NCI-H1092 (cell line): ENCODE results near the gene NPFF.
"Not testable (repeated sequence)": the region's sequence is repeated elsewhere in the genome, so short reads cannot be mapped to it uniquely, and the experiment has no call there.

Source experiments
- DNase-seq: peaks from one replicate; lab custom pipeline; 2025; lab: John Stamatoyannopoulos, UW

Gene NPFF, protein sequence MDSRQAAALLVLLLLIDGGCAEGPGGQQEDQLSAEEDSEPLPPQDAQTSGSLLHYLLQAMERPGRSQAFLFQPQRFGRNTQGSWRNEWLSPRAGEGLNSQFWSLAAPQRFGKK

DNA sequence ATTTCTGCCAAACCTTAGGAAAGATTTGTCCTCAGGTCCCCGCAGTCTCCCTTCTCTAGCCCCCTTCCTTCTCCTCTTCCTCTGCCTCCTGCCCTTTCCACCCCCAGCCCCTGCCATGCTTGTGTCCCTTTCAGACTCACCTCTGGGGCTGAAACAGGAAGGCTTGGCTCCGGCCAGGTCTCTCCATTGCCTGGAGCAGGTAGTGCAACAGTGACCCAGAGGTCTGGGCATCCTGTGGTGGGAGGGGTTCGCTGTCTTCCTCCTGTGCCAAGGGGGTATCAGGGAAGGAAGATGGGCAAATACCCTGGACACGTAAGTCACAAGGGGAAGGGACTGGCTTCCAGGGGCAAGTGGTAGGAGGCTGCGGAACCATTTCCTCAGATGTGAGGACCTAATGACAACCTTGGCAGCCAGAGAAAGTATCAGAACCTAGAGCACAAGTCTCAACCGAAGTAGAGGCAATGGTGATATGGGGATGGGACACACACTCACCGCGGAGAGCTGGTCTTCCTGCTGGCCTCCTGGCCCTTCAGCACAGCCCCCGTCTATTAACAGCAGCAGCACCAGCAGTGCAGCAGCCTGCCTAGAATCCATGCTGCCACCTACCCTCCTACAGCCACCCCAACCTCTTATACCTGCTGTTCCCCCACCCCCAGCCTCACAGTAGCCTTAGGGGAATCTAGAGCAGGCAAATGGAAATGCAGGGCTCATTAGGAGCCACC lies at the start of gene NPFF:
Gene NPFF (minus strand): TSS at position 604 of the 722 bp plus-strand sequence. CDS start 10 bp downstream, at position 594.
- no peak for DNase-seq

DNA sequence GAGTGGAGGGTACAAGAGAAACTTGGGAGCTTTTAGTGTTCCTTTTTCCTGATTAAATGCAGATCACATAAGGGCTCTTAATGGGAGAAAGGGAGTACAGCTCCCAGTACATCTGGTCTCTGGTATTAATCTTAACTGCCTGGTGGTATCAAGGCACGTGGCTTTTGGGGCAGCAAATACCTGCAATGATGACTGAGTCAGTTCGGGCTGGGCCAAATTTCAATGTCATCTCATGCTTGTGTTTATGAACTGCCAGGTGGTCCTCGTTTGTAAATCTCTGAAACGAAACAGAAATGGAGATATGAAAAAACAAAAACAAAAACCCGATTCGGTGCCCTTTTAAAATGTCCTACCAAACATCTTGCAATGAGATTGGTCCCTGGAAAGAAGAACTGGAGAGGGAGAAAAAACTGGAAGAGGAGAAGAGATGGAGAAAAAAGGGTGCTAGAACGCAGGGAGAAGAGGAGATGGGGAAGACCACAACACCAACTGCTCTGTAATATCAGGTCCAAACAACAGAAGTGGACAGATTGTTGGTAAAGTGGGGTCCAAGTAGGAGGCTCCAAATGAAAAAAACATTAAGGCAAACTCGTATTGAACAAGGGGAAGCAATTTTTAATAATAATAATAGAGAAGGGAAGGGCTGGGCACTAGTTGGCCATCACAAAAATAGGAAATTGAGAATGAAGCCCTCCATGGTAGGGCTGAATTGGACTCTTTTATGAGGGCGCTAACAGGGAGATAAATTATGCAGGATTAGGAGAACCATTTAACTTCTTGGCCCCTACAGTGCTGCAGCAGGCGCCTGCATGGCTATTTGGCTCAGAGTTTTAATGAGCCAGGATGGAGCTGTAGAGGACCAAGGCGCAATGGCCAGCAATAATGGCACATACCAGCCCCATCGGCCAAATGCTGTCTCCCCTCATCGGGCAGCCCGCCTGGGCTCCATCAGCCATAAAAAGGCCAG lies 45.4 kb upstream of the NPFF start:
- DNase-seq, result no peak

DNA sequence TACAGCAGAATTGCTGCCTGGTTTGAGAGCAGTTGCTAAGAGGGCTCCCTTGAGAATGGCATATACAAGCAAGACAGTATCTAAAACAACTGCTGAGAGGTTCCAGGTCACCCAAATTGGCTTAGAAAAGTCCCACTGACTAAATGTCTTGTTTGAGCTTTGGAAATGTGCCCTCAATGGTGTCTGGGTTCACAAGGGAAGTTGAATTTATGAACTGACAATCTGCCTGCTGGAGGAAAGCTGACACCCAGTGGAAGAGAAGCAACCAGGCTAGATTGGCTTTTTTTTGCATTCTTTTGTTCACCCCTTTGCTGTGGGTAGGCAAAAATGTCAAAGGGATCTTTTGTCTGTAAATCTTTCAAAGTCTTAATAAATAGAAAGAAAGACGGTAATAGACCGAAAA lies 44.6 kb upstream of the NPFF start:
- no peak for DNase-seq

DNA sequence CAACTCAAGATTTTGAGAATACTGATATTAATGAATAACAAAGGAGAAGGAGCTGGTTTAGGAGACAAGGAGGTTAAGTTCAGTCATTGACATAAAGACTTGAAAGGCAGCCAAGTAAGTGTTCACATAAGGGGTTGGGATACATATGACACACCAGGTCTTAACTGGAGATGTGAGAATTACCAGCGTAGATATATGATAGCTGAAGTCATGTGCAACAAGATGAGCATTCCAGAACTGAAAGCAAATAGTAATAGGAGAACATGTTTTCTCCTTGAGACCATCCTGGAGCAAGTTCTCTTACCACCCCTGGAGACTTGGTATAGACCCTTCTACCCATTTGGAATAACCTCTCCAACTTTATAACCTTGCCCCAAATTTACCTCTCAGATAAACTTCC lies 43.3 kb upstream of the NPFF start:
- DNase-seq, result no peak

DNA sequence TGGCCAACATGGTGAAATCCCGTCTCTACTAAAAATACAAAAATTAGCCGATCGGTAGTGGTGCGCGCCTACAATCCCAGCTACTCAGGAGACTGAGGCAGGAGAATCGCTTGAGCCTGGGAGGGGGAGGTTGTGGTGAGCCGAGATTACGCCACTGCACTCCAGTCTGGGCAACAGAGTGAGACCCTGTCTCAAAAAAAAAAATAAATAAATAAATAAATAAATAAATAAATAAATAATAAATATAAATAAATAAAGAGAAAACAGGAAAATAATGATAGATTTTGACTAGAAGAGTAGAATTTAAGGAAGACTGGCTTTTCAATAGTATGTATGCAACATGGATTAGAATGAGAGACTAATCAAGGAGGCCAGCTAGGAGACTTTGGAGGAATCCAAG lies 42.8 kb upstream of the NPFF start:
- DNase-seq, result not testable (repeated sequence)

DNA sequence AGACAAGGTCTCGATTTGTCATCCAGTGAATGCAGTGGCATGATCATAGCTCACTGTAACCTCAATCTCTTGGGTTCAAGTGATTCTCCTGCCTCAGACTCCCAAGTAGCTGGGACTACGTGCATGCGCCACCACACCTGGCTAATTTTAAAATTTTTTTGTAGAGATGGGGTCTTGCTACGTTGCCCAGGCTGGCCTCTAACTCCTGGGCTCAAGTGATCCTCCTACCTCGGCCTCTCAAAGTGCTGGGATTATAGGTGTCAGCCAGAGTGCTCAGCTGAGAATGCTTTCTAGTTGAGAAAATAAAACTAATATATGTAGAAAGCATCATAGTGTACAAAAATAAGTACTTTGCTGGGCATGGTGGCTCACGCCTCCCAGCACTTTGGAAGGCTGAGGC lies 41.1 kb upstream of the NPFF start:
- not testable (repeated sequence) for DNase-seq

DNA sequence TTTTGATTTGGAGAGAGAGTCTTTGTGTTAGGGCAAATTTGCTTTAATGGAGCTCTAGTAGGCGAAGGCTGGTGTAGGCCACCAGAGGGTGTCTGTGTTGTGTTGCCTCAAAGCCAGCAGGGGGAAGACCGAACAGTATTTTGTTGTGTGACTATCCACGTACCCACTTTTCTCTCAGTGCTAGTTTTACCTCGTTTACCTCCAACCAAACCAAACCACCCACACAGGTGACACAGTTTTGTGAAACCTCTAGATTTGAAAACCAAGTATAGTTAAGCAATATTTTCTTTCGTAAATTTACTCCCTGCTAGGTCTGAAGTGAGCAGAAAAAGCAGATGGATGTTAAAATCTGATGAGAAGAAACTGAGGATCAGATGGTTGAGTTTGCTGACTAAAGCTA lies 36.3 kb upstream of the NPFF start:
- DNase-seq, result peak; percentile 10

DNA sequence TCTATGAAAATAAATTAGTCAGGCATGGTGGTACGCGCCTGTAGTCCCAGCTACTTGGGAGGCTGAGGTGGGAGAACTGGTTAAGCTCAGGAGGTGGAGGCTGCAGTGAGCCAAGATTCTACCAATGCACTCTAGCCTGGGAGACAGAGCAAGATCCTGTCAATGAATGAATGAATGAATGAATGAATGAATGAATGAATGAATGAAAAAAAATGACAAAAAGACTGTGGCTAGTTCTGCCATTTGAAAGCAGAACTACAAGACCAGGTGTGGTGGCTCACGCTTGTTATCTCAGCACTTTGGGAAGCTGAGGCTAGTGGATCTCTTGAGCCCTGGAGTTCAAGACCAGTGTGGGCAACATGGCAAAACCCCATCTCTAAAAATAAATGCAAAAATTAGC lies 32.2 kb upstream of the NPFF start:
- DNase-seq, result no peak

DNA sequence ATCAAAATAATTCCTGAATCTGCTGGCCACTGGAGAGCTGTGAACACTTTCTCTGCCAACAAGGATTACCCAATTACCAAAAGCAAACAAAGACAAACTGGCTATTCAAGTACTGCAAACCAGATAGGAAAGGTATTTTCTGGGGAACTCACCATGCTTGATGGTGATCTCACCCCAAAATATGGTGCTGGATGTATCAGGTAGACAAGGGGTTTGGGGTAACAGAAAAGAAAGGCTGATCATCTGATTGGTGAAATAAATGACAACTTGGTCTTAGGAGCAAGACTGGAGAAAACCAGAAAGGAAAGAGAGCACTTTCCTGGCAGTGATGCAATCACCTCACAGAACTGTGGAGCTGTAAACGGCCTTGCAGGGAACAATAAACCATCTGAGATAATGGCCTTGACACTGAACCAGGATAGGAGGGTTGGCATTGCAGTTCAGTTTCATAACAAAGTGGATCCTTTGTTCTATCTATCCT lies 31.0 kb upstream of the NPFF start:
- DNase-seq, result no peak

DNA sequence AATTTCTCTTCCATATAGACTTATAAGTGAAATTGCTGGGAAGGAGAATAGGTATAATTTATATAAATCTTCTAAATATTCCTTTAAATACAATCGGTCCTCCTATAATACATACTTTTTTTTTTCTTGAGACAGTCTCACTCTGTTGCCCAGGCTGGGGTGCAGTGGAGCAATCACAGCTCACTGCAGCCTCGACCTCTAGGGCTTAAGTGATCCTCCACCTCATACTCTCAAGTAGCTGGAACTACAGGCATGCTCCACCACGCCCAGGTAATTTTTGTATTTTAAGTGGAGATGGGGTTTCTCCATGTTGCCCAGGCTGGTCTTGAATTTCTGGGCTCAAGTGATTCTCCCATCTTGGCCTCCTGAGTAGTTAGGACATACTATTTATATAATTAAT lies 29.7 kb upstream of the NPFF start:
- DNase-seq, result no peak

DNA sequence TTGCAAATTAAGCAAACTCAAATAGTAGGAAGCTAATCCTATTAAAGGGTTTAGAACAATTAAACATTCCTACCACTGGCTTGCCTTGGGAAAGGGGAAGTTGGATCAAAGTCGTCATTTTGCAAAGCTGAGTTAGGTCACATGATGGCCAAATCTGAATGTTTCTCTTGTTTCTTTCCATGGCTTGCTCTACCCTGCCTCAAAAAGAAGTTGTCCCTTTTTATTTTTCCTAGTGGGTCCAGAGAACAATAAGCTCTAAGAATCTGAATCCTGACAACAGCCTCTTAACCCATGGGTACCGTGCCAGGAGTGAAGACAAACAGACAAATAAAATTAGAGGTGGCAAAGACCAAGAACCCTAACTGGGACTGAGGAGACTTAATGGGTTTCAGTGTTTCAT lies 26.2 kb upstream of the NPFF start:
- no peak for DNase-seq

DNA sequence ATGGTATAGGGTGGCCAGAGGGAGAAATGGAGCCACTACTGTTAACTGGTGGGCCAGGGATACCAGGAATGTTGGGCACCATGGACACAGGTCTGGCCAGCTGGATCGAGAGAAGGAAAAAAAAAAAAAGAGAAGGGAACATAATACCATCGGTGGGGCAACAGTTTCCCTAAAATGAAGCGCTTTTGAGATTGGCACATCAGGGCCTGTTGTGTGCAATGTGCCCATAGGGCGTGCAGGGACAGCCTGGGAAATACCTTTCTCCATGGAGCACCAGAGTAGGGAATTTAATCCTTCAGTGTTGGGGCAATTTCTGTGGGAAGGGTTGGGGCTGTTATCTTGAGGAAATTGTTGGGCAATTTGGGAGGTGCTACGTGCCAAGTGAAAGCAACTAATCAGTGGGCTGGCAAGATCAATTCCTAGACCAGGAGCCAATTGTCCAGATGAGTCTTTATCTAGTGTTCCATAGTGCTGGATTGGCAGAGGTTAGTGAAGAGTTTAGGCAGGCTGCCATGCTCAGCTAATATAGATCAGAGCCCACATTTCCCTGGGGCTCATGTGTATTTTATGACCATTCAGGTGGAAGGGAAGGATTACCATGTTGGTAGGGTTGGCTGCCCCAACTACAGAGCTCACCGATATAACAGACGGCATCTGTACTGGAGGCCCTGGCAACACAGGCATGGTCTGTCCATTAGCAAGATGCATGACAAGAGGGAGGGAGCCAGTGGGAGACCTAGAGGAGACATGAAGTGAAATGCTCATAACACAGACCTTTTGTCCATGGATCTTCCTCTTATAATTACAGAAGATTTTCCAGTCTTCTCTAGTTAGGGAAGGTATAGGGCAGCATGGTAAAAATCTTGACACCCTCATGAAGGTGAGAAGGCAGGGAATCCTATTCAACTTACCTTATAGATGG lies 25.5 kb upstream of the NPFF start:
- DNase-seq, result peak; percentile 12

DNA sequence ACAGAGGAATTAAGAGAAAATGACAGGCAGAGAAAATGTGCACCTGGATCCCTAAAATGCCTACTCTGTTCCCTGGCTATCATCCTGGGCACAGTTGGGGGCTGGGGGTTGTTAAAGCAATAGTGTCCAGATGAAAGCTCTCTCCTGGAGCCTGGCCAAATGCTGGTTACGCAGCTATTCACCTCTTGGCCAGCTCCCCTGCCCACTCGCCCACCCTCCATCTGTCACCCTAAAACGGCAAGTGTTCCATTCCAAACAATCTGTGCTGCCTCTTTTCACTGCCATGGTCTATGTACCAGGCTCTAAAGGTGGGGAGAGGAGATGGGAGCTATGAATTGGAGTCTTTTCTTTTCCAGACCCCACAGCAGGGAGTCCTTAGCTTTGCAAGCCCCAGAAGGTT lies 24.7 kb upstream of the NPFF start:
- DNase-seq, result peak; percentile 46

DNA sequence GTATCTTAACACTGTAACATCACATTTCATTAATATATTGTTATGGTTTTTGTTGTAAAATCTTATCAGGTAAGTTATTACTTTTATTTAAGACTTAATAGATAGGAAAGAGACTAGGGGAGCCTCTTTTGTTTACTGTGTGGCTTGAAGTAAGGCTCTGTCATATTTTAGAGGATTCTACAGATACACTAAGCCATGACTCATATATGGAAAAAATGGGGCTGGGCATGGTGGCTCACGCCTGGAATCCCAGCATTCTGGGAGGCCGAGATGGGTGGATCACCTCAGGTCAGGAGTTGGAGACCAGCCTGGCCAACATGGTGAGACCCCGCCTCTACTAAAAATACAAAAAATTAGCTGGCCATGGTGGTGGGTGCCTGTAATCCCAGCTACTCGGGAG lies 23.6 kb upstream of the NPFF start:
- DNase-seq, result no peak

DNA sequence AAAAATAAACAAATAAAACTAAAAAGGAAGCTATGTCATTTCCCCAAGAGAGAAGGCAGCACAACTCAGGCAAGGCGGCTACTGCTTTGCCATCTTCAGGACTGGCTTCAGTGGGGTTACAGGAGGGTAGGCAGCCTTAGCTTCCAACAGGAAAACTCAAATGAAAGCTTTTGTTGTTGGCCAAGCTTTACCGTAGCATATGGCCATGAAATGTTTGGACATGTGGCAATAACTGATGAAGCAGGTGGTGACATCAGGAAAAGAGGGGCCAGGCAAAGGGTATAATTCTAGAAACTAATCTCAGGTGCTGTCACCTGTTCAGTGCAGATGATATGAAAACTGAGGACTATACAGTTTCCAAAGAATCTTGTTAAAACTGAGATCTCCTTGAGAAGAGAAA lies 22.8 kb upstream of the NPFF start:
- no peak for DNase-seq

DNA sequence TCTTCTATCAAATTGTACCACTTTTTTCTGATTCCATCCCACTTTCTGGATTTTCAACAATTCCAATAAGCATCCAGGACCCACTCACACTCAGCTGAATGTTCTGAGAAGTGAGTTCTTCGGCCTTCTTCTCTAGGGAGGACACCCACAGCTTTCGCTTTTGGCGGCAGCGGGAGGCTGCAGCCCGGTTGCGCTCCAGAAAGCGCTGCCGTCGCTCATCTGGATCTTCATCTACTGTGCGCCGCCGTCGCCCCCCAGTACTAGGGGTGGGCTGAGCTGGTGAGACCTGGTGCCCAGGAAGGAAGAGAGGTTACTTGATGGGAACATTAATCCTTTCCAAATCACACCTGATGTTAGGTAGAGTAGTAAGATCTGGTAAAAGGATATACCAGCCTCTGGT lies 17.2 kb upstream of the NPFF start:
- no peak for DNase-seq

DNA sequence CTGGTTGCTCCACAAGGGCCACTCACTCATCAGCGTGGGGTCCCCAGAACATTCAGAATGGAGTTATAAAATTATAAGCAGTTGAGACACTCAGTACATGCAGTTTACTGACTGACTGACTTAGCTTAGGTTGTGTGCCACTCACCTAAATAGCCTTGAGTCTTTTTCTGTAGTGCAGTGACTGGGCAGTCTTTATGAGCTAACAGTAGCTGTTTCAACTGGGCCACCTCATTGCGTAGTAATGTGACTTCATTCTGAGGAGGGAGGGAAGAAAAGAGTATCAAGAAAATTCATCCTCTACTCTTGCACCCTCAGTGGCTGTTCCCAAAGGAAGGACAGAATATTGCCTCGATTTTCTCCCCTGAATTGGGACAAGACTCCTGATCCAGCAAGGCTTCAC lies 15.8 kb upstream of the NPFF start:
- no peak for DNase-seq

DNA sequence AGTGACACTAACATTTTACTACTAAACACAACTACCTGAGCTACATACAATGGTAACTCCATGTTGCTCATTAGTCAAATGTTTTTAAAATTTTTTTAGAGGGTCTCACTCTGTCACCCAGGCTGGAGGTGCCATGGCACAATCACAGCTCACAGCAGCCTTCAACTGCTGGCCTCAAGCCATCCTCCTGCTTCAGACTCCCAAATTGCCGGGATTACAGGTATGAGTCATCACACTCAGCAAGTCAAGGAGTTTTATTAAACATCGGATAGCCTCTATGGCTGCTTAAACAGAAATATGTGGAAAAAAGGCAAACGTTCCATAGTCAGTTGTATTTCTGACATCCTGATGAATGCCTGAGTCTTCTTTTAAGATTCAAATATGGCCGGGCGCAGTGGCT lies 11.1 kb upstream of the NPFF start:
- DNase-seq, result no peak

DNA sequence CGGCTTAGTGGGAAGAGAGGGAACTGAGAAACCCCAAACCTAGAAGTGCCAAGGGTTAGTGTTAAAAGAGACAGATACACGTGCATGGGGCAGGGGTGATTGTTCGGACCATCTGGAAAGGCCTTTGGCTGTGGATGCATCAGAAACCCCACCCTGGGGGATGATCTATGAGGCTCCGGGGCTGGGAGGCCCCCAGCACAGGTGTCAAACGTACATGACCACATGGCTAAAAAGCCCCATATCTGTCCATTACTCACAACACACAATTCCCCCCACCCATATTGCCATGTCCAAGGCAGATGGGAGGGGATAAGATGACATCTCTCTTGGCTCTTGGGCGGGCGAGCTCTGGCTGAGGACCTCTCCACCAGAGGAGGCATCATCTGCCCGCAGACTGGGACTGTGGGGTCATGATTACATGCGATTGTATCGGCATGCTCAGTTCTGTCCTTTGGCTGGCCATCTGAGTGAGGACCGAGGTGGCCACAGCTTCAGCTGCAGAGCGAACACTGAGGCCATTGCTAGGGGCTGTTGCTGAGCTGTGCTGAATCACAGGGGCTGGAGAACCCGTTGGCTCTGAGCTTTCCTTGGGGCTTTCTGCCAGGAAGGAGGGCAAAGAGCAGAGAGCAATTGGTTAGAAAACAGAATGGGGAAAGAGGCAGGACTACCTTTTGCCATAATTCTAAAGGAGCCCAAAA lies 9.6 kb upstream of the NPFF start:
- no peak for DNase-seq

DNA sequence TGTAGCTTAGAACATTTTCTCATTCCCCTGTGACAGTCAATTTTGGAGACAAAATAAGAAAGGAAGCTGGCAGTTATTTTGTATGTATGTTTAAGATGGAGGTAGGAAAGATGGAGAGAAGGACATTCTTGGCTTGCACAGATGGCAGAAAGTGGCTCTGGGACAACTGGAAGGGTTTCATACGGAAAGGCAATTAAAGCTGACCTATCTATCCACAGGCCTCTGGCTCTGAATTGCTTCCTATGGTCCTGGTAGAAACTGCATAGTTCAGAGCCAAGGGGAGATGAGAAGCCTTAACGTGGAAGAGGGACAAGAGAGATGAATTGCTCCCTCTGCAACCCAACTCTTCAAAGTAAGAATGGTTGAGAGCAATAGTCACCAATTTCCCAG lies 8.0 kb upstream of the NPFF start:
- no peak for DNase-seq

DNA sequence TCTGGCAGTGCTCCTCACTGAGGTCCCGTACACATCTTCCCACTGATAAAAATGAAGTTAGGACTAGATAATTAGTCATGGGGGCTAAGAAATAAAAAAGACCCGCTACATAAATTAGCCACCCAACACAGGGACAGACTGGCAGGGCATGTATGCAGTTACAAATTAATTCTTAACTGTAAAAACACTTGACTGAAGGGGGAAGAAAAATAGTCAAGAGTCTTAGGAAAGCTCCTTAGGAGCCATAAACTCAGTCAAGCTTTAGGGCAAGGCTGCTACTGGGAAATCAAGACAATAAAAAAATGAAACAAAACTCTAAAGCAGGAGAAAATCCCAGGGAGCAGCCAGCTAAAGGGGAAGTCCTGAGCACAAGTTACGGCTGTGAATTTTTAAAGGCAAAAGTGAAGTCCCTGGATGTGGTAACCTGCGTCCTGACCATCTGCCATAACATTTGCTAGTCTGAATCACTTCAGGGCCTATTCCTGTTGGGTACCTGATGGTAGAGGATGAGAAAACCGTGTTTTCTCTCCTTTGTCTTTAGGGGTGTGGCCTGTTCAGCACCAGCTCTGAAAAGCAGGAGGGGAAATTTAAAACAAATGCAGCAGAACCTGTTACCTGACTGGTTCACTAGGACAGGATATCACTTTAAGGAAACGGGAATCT lies 7.5 kb upstream of the NPFF start:
- no peak for DNase-seq
